Activated CD8-positive, alpha-beta memory T cell treated with anti-CD3 and anti-CD28 coated beads, Interleukin-2, amount 50 U/mL, for 1 hour (primary cell): ENCODE data around the gene GAS6.

ENCODE experiments used
- DNase-seq: peaks from one replicate; pipeline ENCODE4 v3.0.0-alpha.2; 2020; ENCODE audit errors: extremely low read depth

The GAS6 gene

DNA sequence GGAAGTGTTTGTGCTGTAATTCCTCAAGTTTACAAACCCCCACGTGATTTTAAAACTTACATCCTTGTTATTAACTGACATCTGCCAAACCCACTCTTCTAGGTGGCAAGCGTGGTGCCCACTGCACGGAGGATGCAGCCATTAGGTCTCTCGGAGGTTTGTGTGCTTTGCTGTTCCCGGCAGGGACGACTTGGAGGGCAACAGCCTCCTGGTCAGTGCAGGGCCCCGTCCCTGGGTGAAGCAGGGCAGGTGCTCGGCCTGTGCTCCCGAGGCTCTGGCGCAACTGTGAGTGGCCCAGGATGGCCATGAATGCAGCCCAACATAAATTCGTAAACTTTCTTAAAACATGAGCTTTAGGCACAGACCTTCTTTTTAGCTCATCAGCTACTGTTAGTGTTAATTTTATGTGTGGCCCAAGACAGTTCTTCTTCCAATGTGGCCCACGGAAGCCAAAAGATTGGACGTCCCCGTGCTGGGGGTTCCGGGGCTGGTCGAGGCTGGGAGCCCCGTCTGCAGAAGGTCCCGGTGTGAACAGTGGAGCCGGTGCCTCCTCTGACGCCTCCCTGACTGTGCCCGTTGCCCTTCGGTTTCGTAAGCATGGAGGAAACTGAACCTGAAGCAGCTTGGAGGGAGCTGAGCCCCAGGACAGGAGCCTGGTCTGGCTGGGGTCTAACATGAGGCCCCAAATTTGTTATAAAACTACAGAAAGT is 11.9 kb downstream of the GAS6 start:
- no peak for DNase-seq

DNA sequence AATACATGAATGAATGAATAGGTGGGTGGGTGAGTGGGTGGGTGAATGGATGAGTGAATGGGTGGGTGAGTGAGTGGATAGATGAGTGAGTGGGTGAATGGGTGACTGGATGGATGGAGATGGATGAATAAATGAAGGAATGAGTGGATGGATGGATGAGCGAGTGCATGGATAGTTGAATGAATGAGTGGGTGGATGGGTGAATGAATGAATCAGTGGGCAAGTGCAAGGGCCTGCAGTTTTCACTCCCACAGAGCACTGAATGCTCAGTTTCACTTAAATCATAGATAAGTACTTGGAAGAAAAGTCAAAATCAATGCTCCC is 12.4 kb downstream of the GAS6 start:
- DNase-seq, result no peak

GRCh38 chr13:113850722-113851479 is 13.0 kb downstream of the GAS6 start:
- no peak for DNase-seq

DNA sequence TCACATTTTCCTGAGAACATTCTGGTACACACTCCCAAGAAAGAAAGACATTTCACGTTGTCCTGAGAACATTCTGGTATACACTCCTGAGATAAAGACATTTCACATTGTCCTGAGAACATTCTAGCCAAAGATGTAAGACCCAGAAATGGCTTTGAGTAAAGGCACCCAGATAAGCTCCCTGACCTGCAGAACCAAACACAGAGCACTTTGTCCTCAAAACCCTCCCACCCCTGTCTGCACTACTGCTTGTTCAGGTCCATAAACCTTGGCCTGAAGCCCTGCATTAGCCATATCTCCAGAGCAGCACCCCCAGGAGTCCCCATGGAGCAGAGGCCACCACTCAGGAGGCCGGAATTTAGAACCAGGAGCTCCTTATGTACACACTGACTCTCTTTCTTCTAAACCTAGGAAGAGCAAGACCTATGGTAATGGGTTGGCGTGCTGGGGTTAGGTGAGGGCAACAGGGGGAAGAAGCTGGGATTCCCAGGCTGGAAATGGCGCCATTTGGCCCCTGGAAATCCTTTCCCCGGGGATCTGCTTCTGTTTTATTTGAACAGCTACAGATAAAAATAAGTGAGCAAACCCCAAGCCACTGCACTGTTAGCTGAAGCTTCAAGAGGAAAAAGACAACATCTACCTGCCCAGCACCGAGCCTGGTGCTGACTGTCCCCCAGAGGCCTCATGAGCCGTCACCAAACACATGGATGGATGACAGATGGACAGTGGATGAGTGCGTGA is 13.7 kb downstream of the GAS6 start:
- DNase-seq, result no peak

GRCh38 chr13:113849546-113849945 is 14.3 kb downstream of the GAS6 start:
- DNase-seq, result no peak

DNA sequence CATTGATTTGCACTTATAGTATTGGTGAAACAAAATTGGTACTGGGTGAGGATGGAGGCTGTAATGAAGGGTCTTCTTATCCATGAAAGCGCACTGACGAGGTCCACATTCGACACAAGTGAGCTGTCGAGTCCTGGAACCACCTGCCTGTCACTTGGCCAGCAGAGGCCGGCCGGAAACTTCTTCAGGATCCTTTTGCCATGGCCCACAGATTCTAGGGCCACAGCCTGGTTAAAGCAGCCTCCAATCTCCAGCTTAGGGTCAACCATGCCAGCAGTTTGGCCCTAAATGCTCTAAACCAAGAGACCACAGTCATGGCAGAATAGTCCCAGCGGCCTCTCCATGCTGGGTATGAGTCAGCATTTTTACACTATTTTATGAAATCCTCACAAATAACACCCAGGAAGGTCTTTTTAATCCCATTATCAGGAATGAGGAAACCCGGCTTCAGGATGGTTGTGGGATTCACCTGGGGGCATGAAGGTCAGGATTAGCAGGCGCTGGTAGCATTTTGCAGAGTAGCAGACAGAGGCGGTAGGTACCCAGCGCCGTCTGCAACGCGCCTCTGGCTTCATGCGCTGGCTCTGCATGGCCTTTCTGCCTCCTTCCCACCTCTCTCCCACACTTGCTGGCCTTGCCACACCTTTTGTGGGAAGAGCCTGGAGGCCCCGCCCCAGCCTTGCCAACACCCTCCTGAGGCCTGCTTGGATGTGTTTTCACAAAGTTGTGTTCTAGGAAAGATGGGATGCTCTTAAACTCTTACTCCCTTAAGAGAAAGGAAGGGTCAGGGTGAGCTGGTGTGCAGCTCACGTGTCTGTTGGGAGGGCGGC is 15.2 kb downstream of the GAS6 start:
- no peak for DNase-seq

DNA sequence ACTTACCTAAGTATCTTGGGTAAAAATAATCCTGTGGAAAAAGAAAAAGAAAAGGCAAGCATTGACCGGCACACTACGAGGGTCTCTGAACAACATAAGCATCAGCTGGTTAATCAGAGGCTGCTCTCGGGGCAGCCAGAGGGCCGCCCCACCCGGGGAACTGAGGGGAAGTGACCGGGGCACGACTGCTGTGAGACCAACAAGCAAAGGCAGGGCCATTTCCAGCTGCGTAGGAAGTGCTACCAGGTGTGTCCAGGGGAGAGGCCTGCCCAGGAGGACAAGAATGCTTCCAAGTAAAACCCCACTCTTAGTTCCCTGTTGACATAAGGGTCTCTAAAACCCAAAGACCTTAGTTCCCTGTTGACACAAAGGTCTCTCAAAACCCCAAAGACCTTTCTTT is 15.9 kb downstream of the GAS6 start:
- DNase-seq, result no peak

GRCh38 chr13:113846636-113847318 is 17.1 kb downstream of the GAS6 start:
- DNase-seq, result no peak

DNA sequence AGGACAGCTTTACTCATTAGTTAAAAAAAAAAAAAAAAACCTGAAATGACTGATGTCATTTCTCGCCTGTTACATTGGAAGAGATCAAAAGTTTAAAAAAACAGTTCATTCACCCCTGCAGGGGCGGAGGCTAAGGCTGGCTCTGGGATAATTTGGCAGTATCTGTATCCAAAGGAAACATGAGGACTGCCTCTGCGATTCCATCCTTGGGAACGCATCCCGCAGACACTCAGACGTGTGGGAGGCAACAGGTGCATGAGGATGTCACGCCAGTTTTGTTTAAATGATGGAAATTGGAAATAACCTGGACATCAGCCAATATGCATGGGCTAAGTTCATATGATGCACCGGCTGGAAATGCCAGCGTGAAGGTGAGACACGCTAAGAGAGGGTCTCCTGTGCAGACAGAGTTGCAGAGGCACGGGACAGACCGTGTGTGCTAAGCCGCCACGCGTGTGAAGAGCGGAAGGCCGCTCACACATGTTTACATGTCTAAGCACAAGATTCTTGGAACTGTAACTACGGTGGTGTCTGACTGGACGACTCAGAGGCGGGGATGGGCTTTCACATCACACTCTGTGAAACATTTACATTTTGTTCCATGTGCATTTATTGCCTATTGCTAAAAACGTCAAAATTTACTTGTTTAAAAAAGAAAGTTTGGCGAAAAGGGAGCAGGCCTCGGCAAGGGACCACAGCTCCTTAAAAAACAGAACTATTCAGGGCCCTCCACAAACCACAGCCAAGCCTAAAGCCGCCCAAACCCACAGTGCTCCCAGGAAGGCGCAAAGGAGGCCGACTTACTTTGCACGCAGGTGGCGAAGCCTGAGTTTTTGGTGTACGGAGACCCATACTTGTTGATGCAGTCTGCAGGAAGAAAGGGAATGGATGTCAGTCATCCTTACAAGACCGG is 17.9 kb downstream of the GAS6 start:
- no peak for DNase-seq

DNA sequence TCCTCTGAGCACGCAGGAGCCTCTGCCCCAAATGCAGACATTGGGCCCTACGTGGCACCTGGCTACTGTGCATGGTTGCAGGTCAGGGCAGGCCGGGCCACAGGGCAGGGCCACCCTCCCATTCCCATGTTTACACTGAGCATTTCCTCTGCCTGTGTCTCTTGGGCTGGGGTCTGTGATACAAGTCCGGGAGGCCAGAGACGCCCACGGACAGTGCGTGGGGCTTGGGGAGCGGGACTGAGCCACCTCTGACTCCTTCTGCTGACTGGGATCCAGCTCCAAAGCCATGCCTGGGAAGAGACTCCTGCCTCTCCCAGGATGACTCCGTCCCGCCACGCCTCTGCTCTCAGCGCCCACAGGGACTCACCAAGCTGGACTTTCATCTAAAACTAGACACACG is 18.8 kb downstream of the GAS6 start:
- DNase-seq, result no peak

DNA sequence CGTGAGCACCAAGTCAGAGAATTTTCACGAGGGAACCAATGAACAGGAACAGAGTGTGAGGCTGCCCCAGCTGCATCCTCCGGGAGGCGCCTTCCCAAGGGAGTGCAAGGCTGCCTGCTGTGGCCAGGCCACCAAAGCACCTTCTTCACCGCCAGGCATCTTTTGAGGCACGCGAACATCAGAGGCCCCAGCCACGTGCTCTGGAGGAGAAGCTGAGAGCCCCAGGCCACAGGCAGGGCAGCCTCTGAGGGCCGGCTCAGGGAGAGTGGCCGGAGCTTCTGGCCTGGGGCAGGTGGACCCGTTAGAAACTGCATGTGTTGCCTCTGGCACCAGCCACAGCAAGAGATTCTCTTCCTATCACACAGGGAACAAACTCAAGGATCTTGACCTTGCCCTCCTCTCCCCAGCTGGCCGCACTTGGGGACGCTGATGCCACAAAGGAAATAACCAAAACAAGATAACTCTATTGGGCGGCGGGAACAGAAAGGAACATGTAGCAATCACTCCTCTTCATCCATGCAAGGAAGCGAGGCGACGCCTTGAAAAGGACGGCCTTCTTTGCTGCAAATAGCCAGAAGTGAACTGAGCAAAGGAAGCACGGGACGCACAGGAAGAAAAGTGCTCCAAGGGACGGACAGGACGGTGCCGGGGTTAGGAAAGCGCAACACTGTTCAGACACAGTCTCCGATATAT is 19.9 kb downstream of the GAS6 start:
- no peak for DNase-seq

DNA sequence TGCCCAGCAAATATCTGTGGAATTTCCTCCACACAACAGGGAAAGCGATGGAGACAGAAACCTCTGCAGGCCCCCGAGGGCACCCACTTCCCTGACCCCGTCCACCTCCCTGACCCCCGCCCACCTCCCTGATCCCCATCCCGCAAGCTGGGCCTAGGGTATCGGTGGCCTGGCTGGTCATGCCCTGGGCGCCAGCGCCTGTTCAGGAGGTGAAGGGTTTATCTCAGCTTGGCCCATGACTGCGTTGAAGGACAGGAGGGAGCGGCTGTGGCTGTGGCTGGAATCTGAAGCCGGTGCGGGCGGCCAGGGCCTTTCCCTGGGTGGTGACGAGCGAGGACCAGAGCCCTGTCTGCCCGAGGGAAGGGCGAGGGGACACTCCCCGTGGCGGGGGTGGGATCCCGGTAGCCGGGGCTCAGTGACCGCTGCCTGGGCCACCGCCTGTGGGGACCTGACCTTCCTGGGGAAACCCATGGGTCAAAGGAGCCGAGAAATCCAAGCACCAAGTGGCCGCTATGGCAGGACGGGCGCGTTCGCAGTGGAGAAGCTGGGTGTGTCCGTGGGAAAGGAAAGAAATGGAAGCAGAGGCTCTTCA is 20.7 kb downstream of the GAS6 start:
- no peak for DNase-seq

GRCh38 chr13:113842336-113843062 is 21.4 kb downstream of the GAS6 start:
- DNase-seq, result no peak

GRCh38 chr13:113841353-113841650 is 22.6 kb downstream of the GAS6 start:
- no peak for DNase-seq

DNA sequence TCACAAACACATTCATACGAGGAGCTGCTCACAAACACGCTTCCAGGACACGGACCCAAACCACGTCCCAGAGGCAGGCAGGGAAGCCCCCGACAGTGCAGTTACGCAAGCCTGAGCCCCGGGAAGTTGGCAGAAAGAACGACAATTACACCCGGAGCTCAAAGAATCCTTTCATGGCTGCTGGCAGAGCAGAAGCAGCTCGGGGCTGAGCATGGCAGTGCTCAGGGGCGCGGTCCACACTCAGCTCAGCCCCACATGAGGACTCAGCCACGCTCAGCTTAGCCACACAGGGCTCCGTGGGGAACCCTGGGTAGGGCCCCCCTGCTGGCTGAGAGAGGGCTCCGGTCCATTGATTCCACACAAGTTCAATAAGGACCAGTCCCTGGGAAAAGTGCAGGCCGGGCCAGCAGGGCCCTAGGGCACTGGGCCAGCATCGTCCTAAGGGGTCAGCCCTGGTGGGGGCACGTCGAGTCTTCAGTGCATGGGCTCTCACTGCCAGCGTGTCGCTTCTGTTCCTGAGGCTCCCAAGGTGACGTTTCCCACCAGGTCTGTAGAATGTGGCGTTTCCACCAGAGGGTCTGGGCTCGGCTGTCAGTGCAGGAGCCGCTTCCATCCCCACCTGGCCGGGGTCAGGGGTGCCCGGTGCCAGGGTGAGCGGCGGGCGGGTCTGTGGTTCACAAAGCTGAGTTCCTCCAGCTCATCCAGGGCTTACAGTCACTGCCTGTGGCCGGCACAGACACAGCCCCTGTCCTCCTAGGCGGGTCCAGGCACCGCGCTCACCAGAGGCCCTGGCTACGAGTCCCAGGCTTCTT is 23.1 kb downstream of the GAS6 start:
- no peak for DNase-seq

GRCh38 chr13:113839536-113840204 is 24.2 kb downstream of the GAS6 start:
- no peak for DNase-seq

DNA sequence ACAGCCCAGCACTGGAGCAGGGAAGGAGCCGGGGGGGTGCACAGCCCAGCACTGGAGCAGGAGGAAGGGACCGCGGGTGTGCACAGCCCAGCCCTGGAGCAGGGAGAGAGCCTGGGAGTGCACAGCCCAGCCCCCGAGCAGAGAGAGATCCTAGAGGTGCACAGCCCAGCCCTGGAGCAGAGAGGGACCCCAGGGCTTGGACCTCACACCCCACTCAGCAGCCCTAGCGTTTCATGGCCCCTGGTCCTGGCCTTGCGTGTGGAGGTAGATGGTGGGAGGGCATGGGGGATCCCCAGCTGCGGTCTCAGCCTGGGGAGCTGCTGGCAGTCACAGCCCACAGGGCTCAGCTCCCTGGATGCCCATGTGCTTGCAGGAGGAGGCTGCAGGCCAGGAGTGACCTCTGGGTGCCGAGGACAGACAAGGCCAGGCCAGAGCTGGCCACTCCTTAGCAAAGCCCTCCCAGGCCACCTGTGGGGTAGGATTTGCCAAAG is 25.1 kb downstream of the GAS6 start:
- no peak for DNase-seq
